GM18526 (cell line): ENCODE results near the gene HNRNPA3.

ENCODE experiments used
- POLR2A ChIP-seq: IDR thresholded peaks from 3 replicates; pipeline ENCODE4 v1.6.1; 2011; ENCODE audit not compliant: insufficient read length; ENCODE audit errors: extremely low read depth

Gene HNRNPA3

GRCh38 chr2:177221970-177222369, 9.4 kb downstream of the HNRNPA3 start:
- no peak for TF ChIP-seq POLR2A

GRCh38 chr2:177225965-177226360, 13.4 kb downstream of the HNRNPA3 start:
- no peak for TF ChIP-seq POLR2A

GRCh38 chr2:177229442-177230242, 17.0 kb downstream of the HNRNPA3 start:
- no peak for TF ChIP-seq POLR2A

GRCh38 chr2:177231270-177231669, 18.7 kb downstream of the HNRNPA3 start:
- TF ChIP-seq POLR2A: no peak

- no peak for TF ChIP-seq POLR2A
Observed at GRCh38 chr2:177232098-177232704, 19.6 kb downstream of the HNRNPA3 start.

GRCh38 chr2:177234267-177234666, 21.7 kb downstream of the HNRNPA3 start:
- no peak for TF ChIP-seq POLR2A

GRCh38 chr2:177235855-177236437, 23.4 kb downstream of the HNRNPA3 start:
- TF ChIP-seq POLR2A: no peak

- TF ChIP-seq POLR2A: no peak
Observed at GRCh38 chr2:177237932-177238331, 25.3 kb downstream of the HNRNPA3 start.

- no peak for TF ChIP-seq POLR2A
Observed at GRCh38 chr2:177239053-177239452, 26.5 kb downstream of the HNRNPA3 start.

GRCh38 chr2:177239932-177240630, 27.5 kb downstream of the HNRNPA3 start:
- no peak for TF ChIP-seq POLR2A

- TF ChIP-seq POLR2A: no peak
Observed at GRCh38 chr2:177241711-177242120, 29.1 kb downstream of the HNRNPA3 start.

- TF ChIP-seq POLR2A: no peak
Observed at GRCh38 chr2:177242121-177242987, 29.8 kb downstream of the HNRNPA3 start.

- TF ChIP-seq POLR2A: no peak
Observed at GRCh38 chr2:177243073-177243472, 30.5 kb downstream of the HNRNPA3 start.

- no peak for TF ChIP-seq POLR2A
Observed at GRCh38 chr2:177243476-177243875, 30.9 kb downstream of the HNRNPA3 start.
